NCI-H187 (cell line): ENCODE results near the gene AGPAT3.

Source experiments
- DNase-seq, 2 experiments: peaks; one replicate each; lab custom pipeline; 2025; lab: John Stamatoyannopoulos, UW

Gene AGPAT3

GRCh38 chr21:43907751-43908150 lies 42.7 kb downstream of the AGPAT3 start:
- DNase-seq: no peak

GRCh38 chr21:43908167-43908566 lies 43.1 kb downstream of the AGPAT3 start:
- no peak for DNase-seq

- DNase-seq: no peak
Observed at GRCh38 chr21:43909741-43910400, 44.8 kb downstream of the AGPAT3 start.

GRCh38 chr21:43910460-43910859 lies 45.4 kb downstream of the AGPAT3 start:
- no peak for DNase-seq

- no peak for DNase-seq
Observed at GRCh38 chr21:43911015-43911934, 46.3 kb downstream of the AGPAT3 start.

GRCh38 chr21:43911935-43912487 lies 47.0 kb downstream of the AGPAT3 start:
- no peak for DNase-seq

GRCh38 chr21:43912500-43912899 lies 47.5 kb downstream of the AGPAT3 start:
- no peak for DNase-seq

- DNase-seq: no peak
Observed at GRCh38 chr21:43912910-43913309, 47.9 kb downstream of the AGPAT3 start.

GRCh38 chr21:43913928-43914327 lies 48.9 kb downstream of the AGPAT3 start:
- DNase-seq: no peak

GRCh38 chr21:43916076-43916475 lies 51.1 kb downstream of the AGPAT3 start:
- DNase-seq: no peak

- DNase-seq: no peak
Observed at GRCh38 chr21:43916691-43917514, 51.9 kb downstream of the AGPAT3 start.

- no peak for DNase-seq
Observed at GRCh38 chr21:43917515-43918384, 52.7 kb downstream of the AGPAT3 start.

- no peak for DNase-seq
Observed at GRCh38 chr21:43918385-43918947, 53.4 kb downstream of the AGPAT3 start.

GRCh38 chr21:43919283-43919682 lies 54.3 kb downstream of the AGPAT3 start:
- no peak for DNase-seq

- no peak for DNase-seq
Observed at GRCh38 chr21:43919871-43920801, 55.1 kb downstream of the AGPAT3 start.

- DNase-seq: no peak
Observed at GRCh38 chr21:43921571-43921978, 56.6 kb downstream of the AGPAT3 start.

GRCh38 chr21:43921979-43922945 lies 57.2 kb downstream of the AGPAT3 start:
- DNase-seq: no peak

GRCh38 chr21:43922949-43923348 lies 57.9 kb downstream of the AGPAT3 start:
- no peak for DNase-seq
